ENCODE data around the gene F8A1. TPM values are rescaled to one million over a fixed set of nuclear protein-coding genes. Genes with fewer than 3 reads are reported as not detected.
"Not testable (repeated sequence)": the region's sequence is repeated elsewhere in the genome, so short reads cannot be mapped to it uniquely, and the experiment has no call there.

Gene F8A1
- total RNA-seq, 1 donor, result 10.2 TPM

- H3K9me3 ChIP-seq (ENCODE audit: low read depth, low read length); H3K4me1 ChIP-seq (ENCODE audit: insufficient read depth, low read length): not testable (repeated sequence)
Measured at GRCh38 chrX:154910048-154910447, 23.9 kb downstream of the F8A1 start.

GRCh38 chrX:154910528-154910927, 24.4 kb downstream of the F8A1 start:
- H3K27me3 ChIP-seq (ENCODE audit: insufficient read depth, low read length); H3K4me3 ChIP-seq (ENCODE audit: low read length); H3K4me1 ChIP-seq (ENCODE audit: insufficient read depth, low read length); H3K9me3 ChIP-seq (ENCODE audit: low read depth, low read length): not testable (repeated sequence)

More at GRCh38 chrX:154910048-154910447, 23.9 kb downstream of the F8A1 start:
- H3K4me3 ChIP-seq (ENCODE audit: low read length); H3K27me3 ChIP-seq (ENCODE audit: insufficient read depth, low read length): not testable (repeated sequence)

- no peaks in the 10 kb centered on the region for H3K9me3 ChIP-seq (ENCODE audit: low read depth, low read length)
- H3K4me1 ChIP-seq (ENCODE audit: insufficient read depth, low read length), result no peaks in the 10 kb centered on the region
- no peaks in the 10 kb centered on the region for H3K27me3 ChIP-seq (ENCODE audit: insufficient read depth, low read length)
- H3K4me3 ChIP-seq (ENCODE audit: low read length), result no peak overlapping the region
Measured at GRCh38 chrX:154914052-154914451, 27.9 kb downstream of the F8A1 start.

GRCh38 chrX:154918060-154918483, 31.9 kb downstream of the F8A1 start:
- Histone ChIP-seq H3K27me3 (ENCODE audit: insufficient read depth, low read length) (no peaks in the 10 kb centered on the region), H3K4me3 (ENCODE audit: low read length) (no peak overlapping the region), H3K9me3 (ENCODE audit: low read depth, low read length) (no peaks in the 10 kb centered on the region), H3K4me1 (ENCODE audit: insufficient read depth, low read length) (no peaks in the 10 kb centered on the region)

- not testable (repeated sequence) for H3K4me3 ChIP-seq (ENCODE audit: low read length); H3K4me1 ChIP-seq (ENCODE audit: insufficient read depth, low read length); H3K27me3 ChIP-seq (ENCODE audit: insufficient read depth, low read length); H3K9me3 ChIP-seq (ENCODE audit: low read depth, low read length)
Measured at GRCh38 chrX:154924771-154925170, 38.6 kb downstream of the F8A1 start.

Other genes starting within 250 kb of the F8A1 start
- not detected for gene CTAG2, start 232.8 kb upstream of the F8A1 start, total RNA-seq
- 10.1 TPM for gene GAB3, start 135.3 kb upstream of the F8A1 start, total RNA-seq
- gene DKC1, start 123.5 kb upstream of the F8A1 start, total RNA-seq, result 39.3 TPM
- gene MPP1, start 80.9 kb upstream of the F8A1 start, total RNA-seq, result 80.9 TPM
- gene SMIM9, start 51.7 kb upstream of the F8A1 start, total RNA-seq, result not detected
- gene F8, start 136.4 kb downstream of the F8A1 start, total RNA-seq, result 3.6 TPM
- gene FUNDC2, start 140.5 kb downstream of the F8A1 start, total RNA-seq, result 40.2 TPM
- 14.6 TPM for gene CMC4, start 184.8 kb downstream of the F8A1 start, total RNA-seq
- 3.9 TPM for gene MTCP1, start 184.8 kb downstream of the F8A1 start, total RNA-seq
- 8.2 TPM for gene BRCC3, start 185.2 kb downstream of the F8A1 start, total RNA-seq